Measurements from ENCODE around the gene ACO1.

- TF ChIP-seq TAF1 (IDR thresholded peaks at IDR 0.05; ENCODE audit: borderline replicate concordance, low read depth, low read length) (no peak), POLR2AphosphoS5 (IDR thresholded peaks at IDR 0.05; ENCODE audit: low read depth, low read length) (no peak)
These were observed 38.9 kb downstream of the ACO1 start for GRCh38 chr9:32423371-32423770.
